PC-3 (cell line): ENCODE data around the gene USP32. TPM values are rescaled to one million over a fixed set of nuclear protein-coding genes. Genes with fewer than 3 reads are reported as not detected.

ENCODE experiments used
- ATAC-seq: fragments of 200-7000 bp; cut with Tn5 transposase; 2 replicates; pipeline ENCODE4 v1.9.1; 2020; ENCODE audit warnings: mild to moderate bottlenecking, moderate library complexity
- BruUV-seq: library from RNA; stranded (reverse); fragments of 400-500 nt; replicated peaks from 2 replicates; lab custom pipeline; 2021; lab: Mats Ljungman, UMichigan
- CTCF ChIA-PET: fragments of 300-600 bp; sonication (Branson Sonifier 250); formaldehyde crosslinking; loops from one replicate; lab custom pipeline; 2022; ENCODE audit warnings: antibody characterized with exemption; lab: Charles Lee
- POLR2A ChIA-PET: fragments of 300-600 bp; sonication (Branson Sonifier 250); formaldehyde crosslinking; loops from one replicate; lab custom pipeline; 2022; ENCODE audit warnings: antibody characterized with exemption; ENCODE audit not compliant: unreplicated experiment; lab: Charles Lee
- DNase-seq: peaks from one replicate; pipeline ENCODE4 v3.0.0-alpha.2; 2015
- H2AFZ ChIP-seq: fragments of 300-600 bp; sonication (generic); 2 replicates; pipeline ENCODE4 v1.6.0; 2016; ENCODE audit warnings: antibody characterized with exemption, low read length
- H3F3A ChIP-seq: fragments of 300-600 bp; sonication (generic); one replicate; pipeline ENCODE4 v1.6.0; 2017; ENCODE audit warnings: antibody characterized with exemption, low read length, control low read depth, mild to moderate bottlenecking; ENCODE audit not compliant: unreplicated experiment
- H3K27ac ChIP-seq: fragments of 300-600 bp; sonication (generic); 2 replicates; pipeline ENCODE4 v1.5.1; 2016; ENCODE audit warnings: mild to moderate bottlenecking, low read length
- H3K27me3 ChIP-seq: fragments of 300-600 bp; sonication (generic); 2 replicates; pipeline ENCODE4 v1.6.1; 2016; ENCODE audit warnings: low read length, mixed read lengths
- H3K36me3 ChIP-seq: fragments of 300-600 bp; sonication (generic); 2 replicates; pipeline ENCODE4 v1.6.1; 2016; ENCODE audit warnings: low read depth, mixed run types, low read length, mixed read lengths
- H3K4me1 ChIP-seq: fragments of 300-600 bp; sonication (generic); 2 replicates; pipeline ENCODE4 v1.5.1; 2016; ENCODE audit warnings: low read length; ENCODE audit not compliant: insufficient read depth
- H3K4me2 ChIP-seq: fragments of 300-600 bp; sonication (generic); 2 replicates; pipeline ENCODE4 v1.6.0; 2016; ENCODE audit warnings: low read length
- H3K4me3 ChIP-seq: fragments of 300-600 bp; sonication (generic); 2 replicates; pipeline ENCODE4 v1.5.1; 2016; ENCODE audit warnings: mild to moderate bottlenecking, low read length, mixed read lengths
- H3K79me2 ChIP-seq: fragments of 300-600 bp; sonication (generic); 2 replicates; pipeline ENCODE4 v1.6.1; 2017; ENCODE audit warnings: low read length, mixed read lengths
- H3K9ac ChIP-seq: fragments of 300-600 bp; sonication (generic); 2 replicates; pipeline ENCODE4 v1.6.0; 2016; ENCODE audit warnings: mild to moderate bottlenecking, low read length
- H3K9me2 ChIP-seq: fragments of 300-600 bp; sonication (generic); replicated peaks from 2 replicates; pipeline ENCODE4 v1.6.1; 2016; ENCODE audit warnings: mixed run types, low read length, mixed read lengths
- H3K9me3 ChIP-seq: fragments of 300-600 bp; sonication (generic); 2 replicates; pipeline ENCODE4 v1.6.1; 2016; ENCODE audit warnings: low read length, mixed read lengths
- H4K20me1 ChIP-seq: fragments of 300-600 bp; sonication (generic); 2 replicates; pipeline ENCODE4 v1.6.1; 2016; ENCODE audit warnings: low read length, mixed read lengths
- EZH2 ChIP-seq: fragments of 300-600 bp; sonication (generic); IDR thresholded peaks from one replicate; pipeline ENCODE4 v1.6.1; 2017; ENCODE audit warnings: antibody characterized with exemption, mild to moderate bottlenecking, low read length; ENCODE audit not compliant: unreplicated experiment
- EZH2phosphoT487 ChIP-seq: fragments of 300-600 bp; sonication (generic); IDR thresholded peaks from 2 replicates; pipeline ENCODE4 v1.6.1; 2018; ENCODE audit warnings: mild to moderate bottlenecking, antibody characterized with exemption, low read length, borderline replicate concordance
- intact Hi-C: fragments of 100-400 bp; cut with micrococcal nuclease; formaldehyde crosslinking; loops from 2 replicates; pipeline ENCODE4 v1.9.0; 2023
- total RNA-seq: library from RNA; depleted of rRNA; stranded (reverse); fragments of >200 nt; gene quantifications from 2 replicates; pipeline ENCODE4 v1.2.3, GENCODE V29; 2014
- TF ChIP-seq, protein P1 (sequence below): fragments of 300-600 bp; sonication (generic); conservative IDR thresholded peaks from 2 replicates; pipeline ENCODE4 v1.5.1; 2017; ENCODE audit warnings: antibody characterized with exemption, low read depth, mild to moderate bottlenecking, low read length

The USP32 gene
- total RNA-seq, 1 experiment from 2014 or later: 34.1 TPM

GRCh38 chr17:60359415-60359814, 32.5 kb downstream of the USP32 start:
- intact Hi-C loops: loop anchor here (10.0 kb wide), 1 partner anchor 215 kb away; the partner anchor contains the start of gene CA4
- H3K9ac ChIP-seq: no peak overlapping the region
- peaks cover 25% of the 10 kb centered on the region for H3K79me2 ChIP-seq

GRCh38 chr17:60358606-60359225, 33.2 kb downstream of the USP32 start:
- ATAC-seq (no peak), DNase-seq (no peak)
- H3K4me1 ChIP-seq: peaks cover 33% of the 10 kb centered on the region
- no peaks in the 10 kb centered on the region for H3K27me3 ChIP-seq
- H3K9me2 ChIP-seq: no peaks in the 10 kb centered on the region
- POLR2A ChIA-PET: no interaction called here
- no peaks in the 10 kb centered on the region for H3K36me3 ChIP-seq
- no peaks in the 10 kb centered on the region for H3F3A ChIP-seq
- no peak overlapping the region for H3K9ac ChIP-seq
- no peaks in the 10 kb centered on the region for H3K9me3 ChIP-seq
- peaks cover 22% of the 10 kb centered on the region; the same call in 1 of the 2 replicates for H4K20me1 ChIP-seq
- peaks cover 24% of the 10 kb centered on the region for H3K79me2 ChIP-seq
- H2AFZ ChIP-seq: no peak overlapping the region
- intact Hi-C loops: loop anchor here (10.0 kb wide), 1 partner anchor 214 kb away; the partner anchor contains the start of gene CA4
- TF ChIP-seq, protein P1, sequence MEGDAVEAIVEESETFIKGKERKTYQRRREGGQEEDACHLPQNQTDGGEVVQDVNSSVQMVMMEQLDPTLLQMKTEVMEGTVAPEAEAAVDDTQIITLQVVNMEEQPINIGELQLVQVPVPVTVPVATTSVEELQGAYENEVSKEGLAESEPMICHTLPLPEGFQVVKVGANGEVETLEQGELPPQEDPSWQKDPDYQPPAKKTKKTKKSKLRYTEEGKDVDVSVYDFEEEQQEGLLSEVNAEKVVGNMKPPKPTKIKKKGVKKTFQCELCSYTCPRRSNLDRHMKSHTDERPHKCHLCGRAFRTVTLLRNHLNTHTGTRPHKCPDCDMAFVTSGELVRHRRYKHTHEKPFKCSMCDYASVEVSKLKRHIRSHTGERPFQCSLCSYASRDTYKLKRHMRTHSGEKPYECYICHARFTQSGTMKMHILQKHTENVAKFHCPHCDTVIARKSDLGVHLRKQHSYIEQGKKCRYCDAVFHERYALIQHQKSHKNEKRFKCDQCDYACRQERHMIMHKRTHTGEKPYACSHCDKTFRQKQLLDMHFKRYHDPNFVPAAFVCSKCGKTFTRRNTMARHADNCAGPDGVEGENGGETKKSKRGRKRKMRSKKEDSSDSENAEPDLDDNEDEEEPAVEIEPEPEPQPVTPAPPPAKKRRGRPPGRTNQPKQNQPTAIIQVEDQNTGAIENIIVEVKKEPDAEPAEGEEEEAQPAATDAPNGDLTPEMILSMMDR: no peak
- TF ChIP-seq EZH2: no peak
- TF ChIP-seq EZH2phosphoT487: no peak
- H3K4me2 ChIP-seq: no peak overlapping the region
- no peak overlapping the region for H3K27ac ChIP-seq
- CTCF ChIA-PET: no interaction called here
- BruUV-seq: no TSS peak
- no peak overlapping the region for H3K4me3 ChIP-seq

More at GRCh38 chr17:60359415-60359814, 32.5 kb downstream of the USP32 start:
- H3K4me1 ChIP-seq: peaks cover 27% of the 10 kb centered on the region
- H3K27ac ChIP-seq: no peak overlapping the region
- no peak overlapping the region for H3K4me3 ChIP-seq
- H3K9me2 ChIP-seq: no peaks in the 10 kb centered on the region
- peaks cover 18% of the 10 kb centered on the region; the same call in 1 of the 2 replicates for H4K20me1 ChIP-seq
- H2AFZ ChIP-seq: no peak overlapping the region
- ATAC-seq (no peak), DNase-seq (no peak)
- CTCF ChIA-PET: no interaction called here
- H3F3A ChIP-seq: no peaks in the 10 kb centered on the region
- H3K9me3 ChIP-seq: no peaks in the 10 kb centered on the region
- no peak overlapping the region for H3K4me2 ChIP-seq
- TF ChIP-seq EZH2 (no peak), EZH2phosphoT487 (no peak)
- TF ChIP-seq, protein P1: no peak
- BruUV-seq: no TSS peak
- POLR2A ChIA-PET: no interaction called here
- H3K27me3 ChIP-seq: no peaks in the 10 kb centered on the region
- no peaks in the 10 kb centered on the region for H3K36me3 ChIP-seq

- Histone ChIP-seq H3K9me2 (no peaks in the 10 kb centered on the region), H3K9me3 (no peaks in the 10 kb centered on the region), H2AFZ (no peak overlapping the region), H3K9ac (no peak overlapping the region), H3K27me3 (no peaks in the 10 kb centered on the region), H3K79me2 (peaks cover 35% of the 10 kb centered on the region), H3K4me1 (peaks cover 39% of the 10 kb centered on the region), H3K27ac (no peak overlapping the region), H3K36me3 (no peaks in the 10 kb centered on the region), H3F3A (no peaks in the 10 kb centered on the region), H4K20me1 (peaks cover 30% of the 10 kb centered on the region; the same call in 1 of the 2 replicates), H3K4me2 (no peak overlapping the region), H3K4me3 (no peak overlapping the region)
- TF ChIP-seq, protein P1: no peak
- TF ChIP-seq EZH2: no peak
- no peak for TF ChIP-seq EZH2phosphoT487
- BruUV-seq: no TSS peak
- ChIA-PET POLR2A (no interaction called here), CTCF (no interaction called here)
- intact Hi-C loops: loop anchor here (2.0 to 10.0 kb wide), 2 partner anchors 34 to 212 kb away; partner anchors contain the start of gene CA4
- DNase-seq (no peak), ATAC-seq (no peak)
Observed at GRCh38 chr17:60356940-60357339, 35.0 kb downstream of the USP32 start.
